ENCODE data around the gene DDB1.

Gene DDB1

DNA sequence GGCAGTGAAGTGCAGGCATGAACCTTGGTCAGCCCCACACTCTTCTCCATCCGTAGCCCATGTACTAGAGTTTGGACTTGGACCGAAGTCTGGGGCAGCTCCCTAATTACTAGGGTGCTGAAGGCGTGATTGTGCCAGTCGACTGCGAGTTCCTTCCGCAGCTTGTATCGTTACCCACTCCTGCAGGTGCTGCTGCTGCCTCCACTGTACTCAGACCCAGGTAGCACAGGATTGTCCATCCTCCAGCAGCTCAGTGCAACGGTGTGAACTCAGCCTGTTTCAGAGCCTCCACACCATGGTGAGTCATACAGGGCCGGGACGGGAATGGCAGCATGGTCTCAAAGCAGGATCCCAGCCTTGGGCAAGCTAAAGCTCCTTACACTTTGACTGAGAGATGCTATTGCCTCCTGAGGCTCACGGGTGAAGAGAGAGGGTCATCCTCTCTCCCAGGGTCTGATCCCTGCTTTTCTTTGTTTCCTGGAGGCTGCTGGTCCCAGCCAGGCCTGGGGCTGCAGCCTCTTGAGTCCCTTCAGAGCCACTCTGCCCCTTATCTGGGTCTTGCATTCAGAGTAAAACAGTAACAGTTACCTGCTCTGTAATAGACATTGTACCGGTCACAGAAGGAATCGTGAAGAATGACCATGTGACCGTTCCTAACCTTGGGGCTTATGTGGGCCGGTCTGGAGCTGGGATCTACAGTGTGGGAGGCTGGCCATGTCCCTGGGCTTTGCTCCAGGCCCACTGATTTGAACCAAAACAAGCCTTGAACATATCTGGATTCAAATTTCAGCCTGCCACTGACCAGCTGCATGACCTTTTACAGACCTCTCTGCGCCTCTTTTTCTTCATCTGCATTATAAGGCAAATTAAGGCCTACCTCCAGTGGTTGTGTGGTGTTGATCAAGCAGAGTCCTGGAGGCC is 1.8 kb upstream of the DDB1 start:
- DNase-seq: no peak

DNA sequence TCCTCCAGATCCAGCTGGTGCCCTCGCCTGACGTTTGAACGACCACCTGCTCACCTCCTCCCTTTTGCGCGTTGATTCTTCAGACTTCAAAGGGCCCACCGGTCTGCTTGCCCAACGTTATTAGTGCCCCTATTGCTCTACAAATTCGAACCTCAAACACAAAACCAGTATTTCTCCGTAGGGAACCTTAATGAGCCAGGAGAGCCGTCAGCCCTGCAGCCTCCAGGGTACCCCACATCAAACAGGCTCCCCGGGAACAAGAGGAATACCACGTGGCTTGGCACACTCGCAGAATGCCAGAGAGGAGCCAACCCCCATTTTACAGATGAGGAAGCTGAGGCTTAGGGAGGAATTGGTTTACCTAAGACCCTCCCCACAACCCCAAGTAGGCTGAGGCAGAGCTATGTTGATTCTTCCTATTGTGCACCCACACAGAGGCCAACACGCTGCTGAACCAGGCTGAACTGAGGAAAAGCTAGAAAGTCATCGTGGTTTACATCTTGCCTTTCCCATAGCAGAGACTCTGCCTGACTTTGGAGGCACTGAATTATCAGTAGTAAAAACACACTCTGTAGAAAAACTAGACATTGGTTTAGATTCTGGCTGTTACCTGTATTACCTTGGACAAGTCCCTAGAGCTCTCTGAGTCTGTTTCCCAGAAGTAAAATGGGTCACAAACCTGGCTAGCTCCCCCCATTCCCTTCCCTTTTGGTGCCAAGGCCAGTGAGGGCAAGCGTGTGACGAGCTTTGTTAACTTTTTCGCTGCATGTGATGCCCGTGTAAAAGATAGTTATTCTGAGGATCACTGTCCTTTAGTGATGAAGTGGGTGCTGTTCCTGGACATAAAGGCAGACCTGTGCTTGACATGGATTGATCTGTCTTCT is 887 bp upstream of the DDB1 start:
- DNase-seq: no peak

DNA sequence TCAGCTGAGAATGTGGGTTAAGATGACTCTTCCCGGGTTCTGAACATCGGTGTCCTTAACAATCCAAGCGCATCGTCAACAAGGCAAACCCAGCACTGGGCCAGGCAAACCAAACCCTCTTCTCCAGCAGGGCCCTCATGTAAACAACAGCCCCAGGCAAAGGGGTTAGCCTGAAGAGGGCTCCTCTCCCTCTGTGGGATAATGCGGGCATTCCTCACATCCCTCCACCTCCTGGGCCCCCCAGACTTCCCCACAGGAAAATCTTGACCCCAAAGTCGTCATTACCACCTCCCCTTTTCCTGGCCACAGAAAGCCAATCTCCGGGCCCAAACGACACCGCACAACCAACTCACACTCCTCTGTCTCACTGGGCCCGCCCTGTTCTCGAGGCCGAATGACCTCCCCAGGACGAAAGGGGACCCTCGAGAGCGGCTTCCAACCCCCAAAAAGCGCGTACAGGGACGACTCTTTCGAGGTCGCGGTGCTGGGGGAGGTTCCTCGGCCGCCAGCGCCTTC is 566 bp downstream of the DDB1 start:
- DNase-seq: no peak

DNA sequence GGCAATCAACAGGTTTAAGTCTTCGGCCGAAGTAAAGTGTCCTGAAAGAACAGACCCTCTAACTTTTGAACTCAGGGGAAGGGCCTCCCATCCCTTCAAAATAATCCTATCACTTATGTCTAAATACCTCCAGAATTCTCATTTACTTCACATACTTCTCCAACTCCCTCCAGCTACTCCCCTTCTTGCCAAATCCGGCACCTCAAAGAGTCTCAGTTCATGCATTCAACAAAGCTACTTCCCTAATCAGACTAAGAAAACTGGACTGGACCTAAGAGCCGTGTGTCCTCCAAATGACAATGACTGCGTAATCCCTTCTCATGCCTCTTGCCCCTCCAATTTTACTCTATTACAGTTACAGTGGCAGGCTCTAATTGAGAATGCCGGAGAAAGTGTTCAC is 1.3 kb downstream of the DDB1 start:
- no peak for DNase-seq

DNA sequence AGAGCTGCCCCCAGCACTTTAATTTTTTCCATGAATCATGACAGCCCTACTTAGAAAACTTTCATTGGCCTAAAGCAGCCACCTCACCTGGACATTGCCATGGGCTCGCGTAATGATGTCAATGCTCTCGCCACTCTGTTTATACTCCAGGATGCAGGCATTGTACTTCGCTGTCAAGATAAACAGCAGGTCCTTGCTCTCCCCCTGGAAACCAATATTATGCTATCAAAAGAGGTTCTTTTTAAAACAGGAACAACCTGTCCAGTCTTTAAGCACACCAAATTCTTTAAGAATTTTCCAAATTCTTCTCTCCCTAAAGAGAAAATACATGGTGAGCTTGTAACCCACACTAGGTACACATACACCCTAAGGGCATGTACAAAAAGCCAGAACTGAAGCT is 3.0 kb downstream of the DDB1 start:
- DNase-seq: no peak

DNA sequence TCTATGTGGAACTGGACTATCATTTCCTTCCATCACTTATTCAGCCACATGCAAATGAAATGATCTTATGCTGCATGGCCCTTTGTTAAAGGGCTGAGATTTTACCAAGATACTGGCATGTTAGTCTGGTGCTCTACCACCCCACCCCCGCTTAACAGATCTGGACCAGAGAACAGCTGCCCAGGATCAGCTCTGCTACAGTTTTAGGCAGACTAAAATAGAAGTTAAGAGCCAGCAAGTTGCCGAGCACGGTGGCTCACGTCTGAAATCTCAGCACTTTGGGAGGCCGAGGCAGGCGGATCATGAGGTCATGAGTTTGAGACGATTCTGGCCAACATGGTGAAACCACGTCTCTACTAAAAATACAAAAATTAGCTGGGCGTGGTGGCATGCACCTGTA is 4.6 kb downstream of the DDB1 start:
- no peak for DNase-seq

DNA sequence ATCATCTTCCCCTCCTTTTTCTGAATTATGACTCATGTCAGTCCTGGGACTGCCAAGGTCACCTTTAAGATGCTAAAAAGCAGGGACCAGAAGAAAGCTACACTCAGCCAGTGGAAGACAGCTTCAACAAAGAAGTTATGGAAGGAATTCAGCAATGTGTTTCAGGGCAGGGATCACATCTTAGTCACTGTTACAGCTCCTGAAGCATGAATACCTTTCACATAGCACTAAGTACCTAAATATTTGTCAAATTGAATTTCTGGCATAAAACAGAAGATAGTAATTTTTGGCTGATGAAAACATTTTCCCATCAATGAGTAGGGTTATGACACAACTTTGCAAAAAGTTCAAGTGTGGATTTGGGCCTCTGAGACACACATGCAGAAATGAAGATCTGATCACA is 5.2 kb downstream of the DDB1 start:
- no peak for DNase-seq

DNA sequence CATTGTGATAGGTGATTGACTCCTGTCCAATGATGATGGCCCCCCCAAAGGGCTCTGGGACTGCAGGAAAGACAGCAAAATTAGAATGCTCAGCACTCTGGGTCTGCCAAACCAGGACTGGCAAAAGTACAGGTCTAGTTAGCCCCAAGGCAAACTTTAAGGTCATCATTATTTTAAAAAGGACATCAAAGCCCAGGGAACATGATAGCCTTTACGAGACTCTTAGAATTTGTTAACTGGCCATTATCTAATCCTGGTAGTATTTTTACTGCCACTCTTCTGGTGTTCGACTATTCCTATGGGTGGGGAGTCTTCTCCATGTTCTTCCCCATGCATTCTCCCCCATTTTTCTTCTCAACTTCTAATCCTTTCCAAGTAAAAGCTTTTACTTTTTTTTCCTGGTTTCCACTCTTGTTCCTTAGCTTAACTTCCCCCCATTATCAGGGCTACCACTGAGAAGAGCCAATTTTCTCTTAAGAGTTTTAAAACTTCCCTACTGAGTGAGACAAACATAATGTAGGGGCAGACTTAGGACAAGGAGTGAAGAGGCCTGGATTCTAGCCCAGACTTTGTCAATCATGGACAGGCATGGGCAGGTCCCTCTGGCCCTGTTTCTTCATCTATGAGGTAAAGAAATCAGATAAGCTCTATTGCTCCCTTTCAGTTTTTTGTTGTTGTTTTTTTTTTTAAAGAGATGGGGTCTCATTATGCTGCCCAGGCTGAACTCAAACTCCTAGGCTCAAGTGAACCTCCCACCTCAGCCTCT is 7.1 kb downstream of the DDB1 start:
- DNase-seq: no peak

DNA sequence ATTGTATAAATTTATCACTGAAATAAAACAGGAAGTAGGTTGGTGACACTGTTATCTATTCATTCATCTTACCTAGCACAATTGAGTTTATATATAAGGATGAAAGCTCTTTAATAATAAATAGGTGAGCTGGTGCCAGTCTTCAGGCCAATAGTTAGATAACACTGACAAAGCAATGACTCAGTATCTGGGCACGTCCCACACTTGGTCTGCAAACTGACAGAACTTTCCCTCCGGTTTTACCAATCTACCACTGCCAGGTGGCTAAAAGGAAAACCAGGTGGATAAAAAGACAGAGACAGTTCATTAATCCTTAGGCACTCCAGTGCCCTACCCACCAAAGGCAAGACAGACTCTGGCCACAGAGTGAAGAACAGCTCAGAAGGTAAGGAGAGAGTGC is 17.6 kb downstream of the DDB1 start:
- no peak for DNase-seq

DNA sequence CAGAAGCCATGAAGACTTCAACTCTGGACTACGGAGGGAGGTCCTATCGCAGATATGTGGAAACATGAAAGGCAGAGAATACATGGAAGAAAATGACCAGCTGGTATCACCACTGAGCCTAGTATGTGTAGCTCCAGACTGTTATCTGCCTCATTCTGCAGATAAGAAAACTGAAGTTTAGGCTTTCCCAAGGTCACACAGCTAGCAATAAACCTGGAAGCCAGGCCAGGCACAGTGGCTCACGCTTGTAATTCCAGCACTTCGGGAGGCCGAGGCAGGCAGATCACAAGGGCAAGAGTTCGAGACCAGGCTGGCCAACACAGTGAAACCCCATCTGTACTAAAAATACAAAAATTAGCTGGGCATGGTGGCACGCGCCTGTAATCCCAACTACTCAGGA is 22.2 kb downstream of the DDB1 start:
- DNase-seq: no peak

DNA sequence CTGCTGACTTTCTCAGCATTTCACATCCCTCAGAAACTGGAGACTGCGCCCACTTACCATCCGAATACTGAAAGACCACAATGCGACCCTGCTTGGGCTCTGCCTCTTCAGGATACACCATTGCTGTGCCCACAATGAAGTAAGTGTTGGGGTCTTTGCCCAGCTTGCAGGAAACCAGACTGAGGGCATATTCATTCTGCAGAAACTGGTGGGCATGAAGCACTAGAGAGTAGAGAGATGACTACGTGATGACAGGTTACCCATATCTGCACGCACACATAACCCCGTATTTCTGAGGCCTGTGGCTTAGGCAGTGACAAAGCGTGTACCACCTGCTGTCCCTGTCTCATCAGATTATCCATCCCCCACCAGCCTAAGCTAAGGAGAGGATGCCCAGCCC is 23.2 kb downstream of the DDB1 start:
- no peak for DNase-seq

DNA sequence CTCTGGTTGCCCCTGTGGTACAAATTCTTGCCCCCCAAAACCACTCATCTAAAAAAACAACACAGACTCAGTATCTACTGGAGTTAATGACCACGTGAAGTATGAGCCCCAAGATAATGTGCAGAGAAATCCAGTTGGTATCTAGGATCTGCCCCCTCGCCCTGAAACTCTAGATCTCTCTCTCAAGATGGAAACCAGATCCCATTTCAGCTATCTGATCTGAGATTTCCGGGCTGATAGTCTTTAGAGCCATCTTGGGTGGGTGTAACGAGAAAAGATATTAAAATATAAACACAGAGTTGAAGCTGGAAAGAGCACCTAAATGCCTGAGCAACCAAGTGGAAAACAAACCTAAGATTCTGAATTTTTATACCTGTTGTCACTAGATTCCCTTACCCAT is 23.8 kb downstream of the DDB1 start:
- no peak for DNase-seq

DNA sequence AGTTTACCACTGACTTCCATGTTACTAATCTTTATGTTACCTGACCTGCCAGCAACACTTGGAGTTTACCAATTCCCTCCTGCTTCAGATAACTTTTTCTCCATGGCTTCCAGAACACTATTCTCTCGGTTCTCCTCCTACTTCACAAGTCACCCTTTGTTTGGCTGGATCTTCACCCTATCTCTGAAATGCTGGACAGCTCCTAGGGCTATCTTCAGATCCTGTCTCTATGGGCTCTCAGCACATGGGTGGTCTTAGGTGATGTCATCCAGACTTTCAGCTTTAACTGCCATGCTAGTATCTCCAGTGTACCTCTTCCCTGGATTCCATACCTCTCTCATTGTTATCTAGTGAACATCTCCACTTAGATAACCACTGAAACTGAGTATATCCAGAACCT is 25.6 kb downstream of the DDB1 start:
- no peak for DNase-seq

DNA sequence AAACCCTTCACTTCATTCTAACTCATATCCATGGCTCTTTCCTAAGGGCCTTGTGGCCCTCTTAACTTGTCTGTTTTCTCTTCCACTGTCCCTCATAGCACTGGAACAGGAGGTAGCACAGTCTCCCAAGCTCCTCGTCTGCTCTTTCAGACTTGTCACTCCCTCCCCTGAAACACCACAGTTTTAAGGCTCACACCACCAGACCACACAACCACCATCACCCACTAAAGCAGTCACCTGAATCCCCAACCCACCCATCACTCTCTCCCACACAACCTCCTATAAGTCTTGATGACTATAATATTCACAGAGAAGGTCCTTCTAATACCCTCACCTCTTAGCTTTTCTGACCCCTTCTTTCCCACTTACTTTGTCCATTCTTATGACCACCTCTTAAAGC is 26.7 kb downstream of the DDB1 start:
- no peak for DNase-seq

DNA sequence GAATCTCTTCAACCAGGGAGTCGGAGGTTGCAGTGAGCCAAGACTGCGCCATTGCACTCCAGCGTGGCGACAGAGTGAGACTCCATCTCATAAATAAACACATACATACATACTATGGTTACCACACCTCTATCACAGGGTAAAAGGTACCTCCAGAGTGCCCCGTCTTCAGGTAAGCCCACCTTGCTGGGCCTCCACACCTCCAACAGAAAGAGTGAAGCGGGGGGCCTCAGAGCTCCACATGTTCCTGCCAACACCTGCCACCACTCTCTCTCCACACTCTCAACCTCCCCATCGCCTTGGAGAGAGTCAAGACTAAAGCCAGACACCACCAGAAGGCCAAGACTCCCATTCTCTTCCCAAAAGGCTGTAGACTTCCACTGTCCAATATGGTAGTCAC is 27.5 kb downstream of the DDB1 start:
- no peak for DNase-seq

DNA sequence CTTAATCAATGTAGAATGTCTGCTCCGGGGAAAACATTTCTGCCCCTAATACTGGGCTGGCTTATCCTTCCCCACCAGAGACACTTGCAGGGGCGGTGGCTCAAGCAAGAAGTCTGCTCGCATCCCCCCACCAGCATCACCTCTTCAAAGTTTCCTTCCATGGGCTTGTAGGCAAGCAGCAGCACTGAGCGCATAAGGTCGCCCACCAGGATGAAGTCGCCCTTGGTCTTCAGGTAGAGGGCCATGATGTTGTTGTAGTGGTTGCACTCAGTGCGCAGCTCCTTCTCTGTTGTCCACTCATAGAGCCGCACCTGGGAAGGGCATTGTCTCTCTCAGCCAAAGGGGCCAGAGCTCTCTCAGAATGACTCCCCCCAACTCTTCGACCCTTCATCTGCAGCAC is 29.2 kb downstream of the DDB1 start:
- no peak for DNase-seq

DNA sequence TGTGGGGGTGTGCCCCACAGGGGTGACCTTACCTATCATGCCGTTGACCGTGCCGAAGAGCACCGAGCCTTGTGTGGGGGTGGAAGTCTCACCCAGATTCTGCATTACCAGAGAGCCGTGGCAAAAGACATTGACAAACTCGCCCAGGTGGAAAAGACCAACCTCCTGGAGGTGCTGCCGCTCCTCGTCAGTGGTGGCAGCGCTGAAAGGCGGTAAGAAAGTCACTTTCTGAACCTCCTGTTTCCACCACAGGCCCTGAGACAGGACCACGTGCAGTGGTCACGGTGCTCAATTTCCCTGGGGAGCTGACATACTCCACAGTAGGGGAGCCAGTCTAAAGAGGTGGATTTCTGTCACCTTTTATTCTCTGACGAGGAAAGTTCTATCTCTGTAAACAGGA is 30.4 kb downstream of the DDB1 start:
- DNase-seq: no peak

DNA sequence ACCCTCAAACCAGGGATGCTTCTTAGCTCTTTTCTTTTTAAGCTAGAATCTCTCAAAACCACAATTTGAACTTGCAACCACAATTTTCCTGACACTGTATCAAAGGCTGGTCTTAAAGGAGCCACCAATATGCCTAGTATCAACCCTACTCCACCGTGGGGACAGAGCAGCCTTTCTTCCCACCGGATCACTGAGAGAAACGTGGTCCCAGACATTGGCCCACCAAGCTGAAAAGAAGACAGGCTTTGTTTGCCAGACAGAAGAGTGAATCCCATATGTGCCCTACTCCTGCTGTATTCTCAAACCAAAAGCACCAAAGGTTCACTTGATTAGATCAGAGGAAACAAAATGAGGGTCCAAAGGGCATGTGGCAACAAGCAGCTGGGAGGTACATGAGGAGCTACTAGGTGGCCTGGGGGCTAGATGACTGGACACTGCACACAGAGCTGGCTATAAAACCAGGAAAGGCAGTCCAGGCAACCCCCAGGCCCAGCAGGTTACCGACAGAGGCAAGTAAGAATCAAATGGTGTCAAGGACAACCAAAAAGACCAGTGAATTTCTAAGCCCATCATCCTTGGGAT is 34.2 kb downstream of the DDB1 start:
- DNase-seq: no peak

DNA sequence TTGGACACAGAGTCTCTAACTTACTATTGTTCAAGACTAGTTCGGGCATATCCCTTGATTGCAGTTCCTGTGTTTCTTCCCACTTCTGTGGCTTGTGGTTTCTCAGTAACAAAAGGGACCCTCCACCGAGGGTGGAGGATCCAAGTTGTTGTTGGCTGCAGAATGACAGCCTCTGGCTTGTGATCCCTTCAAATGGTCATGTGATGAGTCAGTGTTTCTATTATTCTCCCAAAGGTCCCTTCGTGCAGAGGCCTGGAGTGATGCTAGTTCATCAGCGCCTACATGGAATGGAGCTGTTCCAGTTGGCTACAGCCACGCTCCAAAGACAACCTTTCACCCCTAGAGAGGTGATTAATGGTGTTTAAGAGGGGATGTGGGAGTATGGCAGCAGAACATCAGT is 35.2 kb downstream of the DDB1 start:
- no peak for DNase-seq

DNA sequence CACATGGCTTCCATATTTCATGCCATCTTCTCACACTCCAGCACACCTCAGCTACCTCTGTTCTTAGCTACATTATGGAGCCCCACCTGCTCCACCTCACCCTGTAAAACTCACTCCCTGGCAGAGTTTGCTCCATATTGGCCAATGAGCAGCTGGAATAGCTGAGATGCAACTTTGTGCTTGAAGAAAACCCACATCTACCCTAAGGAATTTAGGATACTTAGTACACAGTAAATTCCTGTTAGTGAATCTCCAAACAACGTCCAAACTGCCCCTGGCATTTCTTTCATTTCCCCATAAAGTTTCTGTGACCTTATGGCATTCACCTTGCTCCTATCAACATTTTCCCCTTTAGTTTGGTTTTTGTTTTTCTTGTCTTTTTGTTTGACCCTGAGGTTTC is 35.6 kb downstream of the DDB1 start:
- no peak for DNase-seq

DNA sequence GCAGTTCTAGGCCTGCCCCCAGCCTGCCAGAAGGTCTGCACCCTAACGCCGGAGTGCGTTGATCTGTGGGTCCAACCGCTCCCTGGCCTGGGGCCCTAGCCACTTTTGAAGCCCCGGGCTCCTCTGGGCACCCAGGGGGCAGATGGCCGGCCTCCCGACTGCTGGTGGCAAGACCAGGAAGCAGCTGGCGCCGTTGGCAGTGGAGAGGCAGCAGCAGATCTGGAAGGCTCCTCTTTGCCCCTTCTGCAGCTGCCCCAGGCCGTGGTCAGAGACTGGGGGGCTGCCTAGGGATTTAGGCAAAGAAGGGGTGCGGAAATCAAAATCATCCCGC is 37.3 kb downstream of the DDB1 start:
- DNase-seq: no peak

DNA sequence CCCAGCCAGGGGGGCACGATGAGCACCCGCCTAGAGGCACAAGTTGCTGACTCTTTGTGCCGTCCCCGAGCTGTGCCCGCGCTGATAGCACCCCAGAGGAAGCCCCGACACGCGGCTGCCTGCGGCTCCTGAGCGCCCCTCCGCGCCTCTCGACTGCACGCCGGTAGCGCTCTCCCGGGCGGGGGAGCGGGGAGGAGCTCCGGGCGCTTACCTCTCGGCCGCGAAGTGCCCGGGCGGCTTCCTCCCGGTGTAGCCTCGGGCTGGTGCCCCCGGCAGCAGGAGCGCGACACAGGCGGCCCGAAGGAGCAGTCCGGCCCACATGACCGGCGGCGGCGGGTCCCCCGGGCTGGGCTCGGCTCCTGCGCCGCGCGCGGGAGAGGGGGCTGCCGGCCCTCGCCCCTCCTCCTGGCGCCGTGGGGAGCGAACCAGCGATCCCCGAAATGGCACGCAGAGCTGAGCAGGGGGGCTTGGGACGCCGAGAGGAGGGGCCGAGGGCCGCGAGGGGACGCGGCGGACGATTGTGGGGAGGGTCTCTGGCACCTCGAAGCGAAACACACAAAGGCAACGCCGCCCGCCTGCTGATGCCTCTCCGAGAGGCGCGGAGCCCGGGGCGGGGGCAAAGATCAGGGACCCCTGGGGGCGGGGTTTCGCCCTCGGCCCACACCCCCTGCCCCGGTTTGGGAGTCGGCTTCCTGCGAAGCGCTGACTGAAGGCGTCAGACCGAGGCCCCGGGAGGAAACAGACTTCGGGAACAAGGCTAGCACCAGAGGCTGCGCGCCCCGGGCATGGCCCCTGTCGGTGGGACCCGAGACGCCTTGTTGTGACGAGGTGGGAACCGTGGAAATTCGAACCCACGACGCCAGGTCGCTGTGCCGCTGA is 37.9 kb downstream of the DDB1 start, which contains the start of gene VWCE:
Gene VWCE, minus strand, starts transcription at position 600 of the 879 bp plus-strand sequence. Its CDS starts 279 bp downstream, at position 321.
- DNase-seq: peak; percentile 79

Data from stimulated activated CD4-positive, alpha-beta T cell treated with anti-CD3 and anti-CD28 coated beads, Interleukin-4, amount 100 ng/mL, for 1 hour (primary cell).